ENCODE results near the gene ITGAX.
"Not testable (repeated sequence)": the region's sequence is repeated elsewhere in the genome, so short reads cannot be mapped to it uniquely, and the experiment has no call there.

ITGAX gene

DNA sequence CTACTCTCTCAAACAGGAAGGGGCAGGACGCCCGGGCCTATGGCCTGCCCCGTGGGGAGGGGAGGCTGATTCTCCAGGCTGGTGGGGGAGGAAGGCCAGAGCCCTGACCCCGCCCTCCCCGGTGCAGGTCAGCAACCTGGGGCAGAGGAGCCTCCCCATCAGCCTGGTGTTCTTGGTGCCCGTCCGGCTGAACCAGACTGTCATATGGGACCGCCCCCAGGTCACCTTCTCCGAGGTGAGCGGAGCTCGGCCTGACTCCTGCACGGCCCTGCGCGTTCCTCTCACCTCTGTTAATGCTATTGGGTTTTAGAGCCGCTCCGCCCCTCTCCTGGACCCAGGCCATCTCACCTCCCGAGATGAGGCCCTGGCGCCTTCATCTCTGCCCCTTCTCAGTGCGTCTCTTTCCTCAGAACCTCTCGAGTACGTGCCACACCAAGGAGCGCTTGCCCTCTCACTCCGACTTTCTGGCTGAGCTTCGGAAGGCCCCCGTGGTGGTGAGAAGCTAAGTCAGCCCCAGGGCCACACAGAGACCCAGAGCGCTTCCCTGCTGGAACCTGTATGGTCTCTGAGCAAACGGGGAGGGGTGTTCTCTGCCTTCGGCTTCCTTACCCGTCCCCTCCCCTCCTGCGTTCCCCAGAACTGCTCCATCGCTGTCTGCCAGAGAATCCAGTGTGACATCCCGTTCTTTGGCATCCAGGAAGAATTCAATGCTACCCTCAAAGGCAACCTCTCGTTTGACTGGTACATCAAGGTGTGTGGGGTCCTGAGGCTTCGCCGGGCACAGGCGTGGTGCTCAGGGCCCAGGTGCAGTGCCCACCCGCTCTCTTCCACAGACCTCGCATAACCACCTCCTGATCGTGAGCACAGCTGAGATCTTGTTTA is 25.1 kb upstream of the ITGAX start:
- Histone ChIP-seq H3K4me1 (ENCODE audit: control insufficient read depth in 5 of 5, insufficient read depth in 5 of 5, low read length in 5 of 5) (peaks cover 0 to 2% (median 0%) of the 10 kb centered on the region in 5 donors), H3K27ac (ENCODE audit: low read depth, low read length) (no peak overlapping the region), H3K9me3 (ENCODE audit: control insufficient read depth in 5 of 5, low read length in 5 of 5) (peaks cover 2 to 9% (median 6%) of the 10 kb centered on the region in 5 donors), H3K9ac (ENCODE audit: low read length in 5 of 5) (no peak overlapping the region), H3K27me3 (ENCODE audit: control insufficient read depth in 5 of 5, insufficient read depth in 4 of 5, low read length in 5 of 5) (peaks cover 10 to 40% (median 34%) of the 10 kb centered on the region in 5 donors), H3K4me3 (ENCODE audit: low read depth in 1 of 5, low read length in 5 of 5) (no peak overlapping the region), H3K36me3 (ENCODE audit: control insufficient read depth in 5 of 5, insufficient read depth in 5 of 5, low read length in 5 of 5) (peaks cover 0 to 13% (median 0%) of the 10 kb centered on the region in 5 donors)

DNA sequence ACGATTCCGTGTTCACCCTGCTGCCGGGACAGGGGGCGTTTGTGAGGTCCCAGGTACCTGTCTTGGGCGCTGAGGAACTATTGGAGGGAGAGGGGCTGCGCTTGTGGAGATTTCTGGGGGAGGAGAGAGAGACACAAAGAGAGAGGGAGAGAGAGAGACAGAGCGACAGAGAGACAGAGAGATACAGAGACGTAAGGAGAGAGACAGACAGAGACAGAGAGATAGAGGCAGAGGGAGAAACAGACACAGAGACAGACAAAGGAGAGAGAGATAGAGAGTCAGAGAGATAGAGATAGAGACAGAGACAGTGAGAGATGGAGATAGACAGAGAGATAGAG is 24.5 kb upstream of the ITGAX start:
- no peak overlapping the region for H3K9ac ChIP-seq (ENCODE audit: low read length in 5 of 5)
- peaks cover 0 to 7% (median 0%) of the 10 kb centered on the region in 5 donors for H3K36me3 ChIP-seq (ENCODE audit: control insufficient read depth in 5 of 5, insufficient read depth in 5 of 5, low read length in 5 of 5)
- H3K27me3 ChIP-seq (ENCODE audit: control insufficient read depth in 5 of 5, insufficient read depth in 4 of 5, low read length in 5 of 5): peaks cover 14 to 42% (median 35%) of the 10 kb centered on the region in 5 donors
- peaks cover 0 to 2% (median 0%) of the 10 kb centered on the region in 5 donors for H3K4me1 ChIP-seq (ENCODE audit: control insufficient read depth in 5 of 5, insufficient read depth in 5 of 5, low read length in 5 of 5)
- H3K27ac ChIP-seq (ENCODE audit: low read depth, low read length): no peak overlapping the region
- H3K9me3 ChIP-seq (ENCODE audit: control insufficient read depth in 5 of 5, low read length in 5 of 5): peaks cover 2 to 6% (median 3%) of the 10 kb centered on the region in 5 donors
- no peak overlapping the region for H3K4me3 ChIP-seq (ENCODE audit: low read depth in 1 of 5, low read length in 5 of 5)

DNA sequence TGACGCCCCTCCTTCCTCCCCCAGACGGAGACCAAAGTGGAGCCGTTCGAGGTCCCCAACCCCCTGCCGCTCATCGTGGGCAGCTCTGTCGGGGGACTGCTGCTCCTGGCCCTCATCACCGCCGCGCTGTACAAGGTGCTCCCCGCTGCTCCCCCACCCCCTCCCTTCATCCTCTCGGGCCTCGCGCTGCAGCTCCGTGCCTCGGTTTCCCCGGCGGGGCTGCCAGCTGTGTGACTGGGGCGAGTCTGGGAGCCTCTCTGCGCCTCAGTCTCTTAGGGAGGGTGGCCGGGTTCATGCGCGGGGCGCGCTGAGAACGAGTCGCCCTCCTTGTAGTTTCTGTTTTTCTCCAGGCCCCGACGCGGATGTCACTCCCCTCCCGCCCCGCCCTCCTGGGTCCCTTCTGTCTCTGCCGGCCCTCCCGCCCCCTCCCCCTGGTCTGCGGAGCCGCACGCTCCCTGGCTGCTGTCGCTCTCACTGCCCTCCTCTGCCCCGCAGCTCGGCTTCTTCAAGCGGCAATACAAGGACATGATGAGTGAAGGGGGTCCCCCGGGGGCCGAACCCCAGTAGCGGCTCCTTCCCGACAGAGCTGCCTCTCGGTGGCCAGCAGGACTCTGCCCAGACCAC is 23.7 kb upstream of the ITGAX start:
- peaks cover 14 to 45% (median 35%) of the 10 kb centered on the region in 5 donors for H3K27me3 ChIP-seq (ENCODE audit: control insufficient read depth in 5 of 5, insufficient read depth in 4 of 5, low read length in 5 of 5)
- H3K4me1 ChIP-seq (ENCODE audit: control insufficient read depth in 5 of 5, insufficient read depth in 5 of 5, low read length in 5 of 5): peaks cover 0 to 2% (median 0%) of the 10 kb centered on the region in 5 donors
- peaks cover 2 to 6% (median 3%) of the 10 kb centered on the region in 5 donors for H3K9me3 ChIP-seq (ENCODE audit: control insufficient read depth in 5 of 5, low read length in 5 of 5)
- H3K9ac ChIP-seq (ENCODE audit: low read length in 5 of 5): no peak overlapping the region
- no peak overlapping the region for H3K27ac ChIP-seq (ENCODE audit: low read depth, low read length)
- H3K4me3 ChIP-seq (ENCODE audit: low read depth in 1 of 5, low read length in 5 of 5): no peak overlapping the region
- peaks cover 0 to 7% (median 0%) of the 10 kb centered on the region in 5 donors for H3K36me3 ChIP-seq (ENCODE audit: control insufficient read depth in 5 of 5, insufficient read depth in 5 of 5, low read length in 5 of 5)

DNA sequence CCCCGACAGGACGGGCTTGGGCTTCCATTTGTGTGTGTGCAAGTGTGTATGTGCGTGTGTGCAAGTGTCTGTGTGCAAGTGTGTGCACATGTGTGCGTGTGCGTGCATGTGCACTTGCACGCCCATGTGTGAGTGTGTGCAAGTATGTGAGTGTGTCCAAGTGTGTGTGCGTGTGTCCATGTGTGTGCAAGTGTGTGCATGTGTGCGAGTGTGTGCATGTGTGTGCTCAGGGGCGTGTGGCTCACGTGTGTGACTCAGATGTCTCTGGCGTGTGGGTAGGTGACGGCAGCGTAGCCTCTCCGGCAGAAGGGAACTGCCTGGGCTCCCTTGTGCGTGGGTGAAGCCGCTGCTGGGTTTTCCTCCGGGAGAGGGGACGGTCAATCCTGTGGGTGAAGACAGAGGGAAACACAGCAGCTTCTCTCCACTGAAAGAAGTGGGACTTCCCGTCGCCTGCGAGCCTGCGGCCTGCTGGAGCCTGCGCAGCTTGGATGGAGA is 23.1 kb upstream of the ITGAX start:
- peaks cover 14 to 47% (median 36%) of the 10 kb centered on the region in 5 donors for H3K27me3 ChIP-seq (ENCODE audit: control insufficient read depth in 5 of 5, insufficient read depth in 4 of 5, low read length in 5 of 5)
- peaks cover 2 to 6% (median 3%) of the 10 kb centered on the region in 5 donors for H3K9me3 ChIP-seq (ENCODE audit: control insufficient read depth in 5 of 5, low read length in 5 of 5)
- H3K4me3 ChIP-seq (ENCODE audit: low read depth in 1 of 5, low read length in 5 of 5): no peak overlapping the region
- peaks cover 0 to 2% (median 0%) of the 10 kb centered on the region in 5 donors for H3K4me1 ChIP-seq (ENCODE audit: control insufficient read depth in 5 of 5, insufficient read depth in 5 of 5, low read length in 5 of 5)
- H3K9ac ChIP-seq (ENCODE audit: low read length in 5 of 5): no peak overlapping the region
- no peak overlapping the region for H3K27ac ChIP-seq (ENCODE audit: low read depth, low read length)
- H3K36me3 ChIP-seq (ENCODE audit: control insufficient read depth in 5 of 5, insufficient read depth in 5 of 5, low read length in 5 of 5): peaks cover 0 to 5% (median 0%) of the 10 kb centered on the region in 5 donors

DNA sequence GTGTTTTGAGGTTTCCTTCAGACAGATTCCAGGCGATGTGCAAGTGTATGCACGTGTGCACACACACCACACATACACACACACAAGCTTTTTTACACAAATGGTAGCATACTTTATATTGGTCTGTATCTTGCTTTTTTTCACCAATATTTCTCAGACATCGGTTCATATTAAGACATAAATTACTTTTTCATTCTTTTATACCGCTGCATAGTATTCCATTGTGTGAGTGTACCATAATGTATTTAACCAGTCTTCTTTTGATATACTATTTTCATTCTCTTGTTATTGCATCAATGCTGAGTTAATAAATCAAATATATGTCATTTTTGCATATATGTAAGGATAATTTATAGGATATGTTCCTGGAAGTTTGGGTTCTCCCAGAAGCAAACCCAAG is 22.4 kb upstream of the ITGAX start:
- H3K9ac ChIP-seq (ENCODE audit: low read length in 5 of 5): no peak overlapping the region
- peaks cover 17 to 47% (median 36%) of the 10 kb centered on the region in 5 donors for H3K27me3 ChIP-seq (ENCODE audit: control insufficient read depth in 5 of 5, insufficient read depth in 4 of 5, low read length in 5 of 5)
- H3K4me3 ChIP-seq (ENCODE audit: low read depth in 1 of 5, low read length in 5 of 5): no peak overlapping the region
- H3K9me3 ChIP-seq (ENCODE audit: control insufficient read depth in 5 of 5, low read length in 5 of 5): peaks cover 2 to 6% (median 3%) of the 10 kb centered on the region in 5 donors
- no peak overlapping the region for H3K27ac ChIP-seq (ENCODE audit: low read depth, low read length)
- peaks cover 0 to 2% (median 0%) of the 10 kb centered on the region in 5 donors for H3K4me1 ChIP-seq (ENCODE audit: control insufficient read depth in 5 of 5, insufficient read depth in 5 of 5, low read length in 5 of 5)
- peaks cover 0 to 3% (median 0%) of the 10 kb centered on the region in 5 donors for H3K36me3 ChIP-seq (ENCODE audit: control insufficient read depth in 5 of 5, insufficient read depth in 5 of 5, low read length in 5 of 5)

DNA sequence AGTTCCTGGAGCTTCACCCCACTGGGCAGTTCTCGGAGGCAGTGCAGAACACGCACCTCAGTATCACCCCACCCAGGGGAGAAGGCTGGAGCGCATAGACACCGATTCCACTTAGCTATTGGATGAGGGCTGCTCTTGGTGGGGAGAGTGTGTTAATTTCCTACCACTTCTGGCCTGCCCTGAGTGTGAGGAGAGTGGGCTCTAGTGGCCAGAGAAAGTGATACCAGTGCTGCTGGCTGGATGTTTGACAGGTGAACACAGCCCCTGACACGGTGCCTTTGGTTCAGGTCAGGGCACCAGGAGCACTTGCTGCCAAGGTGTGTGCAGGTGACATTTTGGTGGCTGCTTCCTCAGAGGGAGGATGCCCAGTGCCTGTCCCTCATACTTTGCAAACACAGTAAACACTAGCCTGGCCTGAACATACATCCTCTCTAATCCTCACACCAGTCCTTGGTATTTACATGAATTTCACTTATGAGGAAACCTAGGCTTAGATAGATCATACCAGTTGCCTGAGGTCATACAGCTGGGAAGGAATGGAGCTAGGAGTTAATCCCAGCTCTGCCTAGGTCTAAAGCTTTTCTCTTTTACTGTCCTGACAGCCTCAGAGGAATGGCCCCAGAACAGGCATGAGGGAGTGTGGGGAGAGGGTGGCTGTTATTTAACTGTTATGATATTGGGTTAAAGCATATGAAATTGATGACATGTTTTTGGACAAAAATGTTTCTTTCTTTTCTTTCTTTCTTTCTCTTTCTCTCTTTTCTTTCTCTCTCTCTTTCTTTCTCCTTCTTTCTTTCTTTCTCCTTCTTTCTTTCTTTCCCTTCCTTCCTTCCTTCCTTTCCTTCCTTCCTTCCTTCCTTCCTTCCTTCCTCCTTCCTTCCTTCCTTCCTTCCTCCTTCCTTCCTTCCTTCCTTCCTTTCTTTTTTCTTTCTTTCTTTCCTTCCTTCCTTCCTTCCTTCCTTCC is 21.0 kb upstream of the ITGAX start:
- Histone ChIP-seq H3K27ac (ENCODE audit: low read depth, low read length) (no peak overlapping the region), H3K9me3 (ENCODE audit: control insufficient read depth in 5 of 5, low read length in 5 of 5) (peaks cover 2 to 6% (median 3%) of the 10 kb centered on the region in 5 donors), H3K4me3 (ENCODE audit: low read depth in 1 of 5, low read length in 5 of 5) (no peak overlapping the region), H3K27me3 (ENCODE audit: control insufficient read depth in 5 of 5, insufficient read depth in 4 of 5, low read length in 5 of 5) (peaks cover 17 to 43% (median 28%) of the 10 kb centered on the region in 5 donors), H3K4me1 (ENCODE audit: control insufficient read depth in 5 of 5, insufficient read depth in 5 of 5, low read length in 5 of 5) (peaks cover 0 to 2% (median 0%) of the 10 kb centered on the region in 5 donors), H3K9ac (ENCODE audit: low read length in 5 of 5) (no peak overlapping the region), H3K36me3 (ENCODE audit: control insufficient read depth in 5 of 5, insufficient read depth in 5 of 5, low read length in 5 of 5) (peaks cover 0 to 3% (median 0%) of the 10 kb centered on the region in 5 donors)

DNA sequence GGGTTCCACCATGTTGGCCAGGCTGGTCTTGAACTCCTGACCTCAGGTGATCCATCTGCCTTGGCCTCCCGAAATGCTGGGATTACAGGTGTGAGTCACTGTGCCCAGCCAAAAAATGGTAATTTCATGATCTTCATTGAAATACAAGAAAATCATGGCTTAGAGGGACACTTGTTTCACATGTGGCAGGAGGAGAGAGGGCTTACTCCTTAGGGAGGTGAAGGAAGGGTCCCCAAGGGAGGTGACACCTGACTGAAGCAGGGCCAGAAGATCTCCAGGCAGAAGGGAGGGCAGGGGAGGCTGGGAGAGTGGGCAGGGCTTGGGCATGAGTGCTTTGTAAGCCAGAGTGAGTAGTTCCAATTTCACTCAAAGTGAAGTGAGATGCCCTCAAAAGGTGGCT is 20.0 kb upstream of the ITGAX start:
- H3K27ac ChIP-seq (ENCODE audit: low read depth, low read length): no peak overlapping the region
- peaks cover 15 to 35% (median 23%) of the 10 kb centered on the region in 5 donors for H3K27me3 ChIP-seq (ENCODE audit: control insufficient read depth in 5 of 5, insufficient read depth in 4 of 5, low read length in 5 of 5)

DNA sequence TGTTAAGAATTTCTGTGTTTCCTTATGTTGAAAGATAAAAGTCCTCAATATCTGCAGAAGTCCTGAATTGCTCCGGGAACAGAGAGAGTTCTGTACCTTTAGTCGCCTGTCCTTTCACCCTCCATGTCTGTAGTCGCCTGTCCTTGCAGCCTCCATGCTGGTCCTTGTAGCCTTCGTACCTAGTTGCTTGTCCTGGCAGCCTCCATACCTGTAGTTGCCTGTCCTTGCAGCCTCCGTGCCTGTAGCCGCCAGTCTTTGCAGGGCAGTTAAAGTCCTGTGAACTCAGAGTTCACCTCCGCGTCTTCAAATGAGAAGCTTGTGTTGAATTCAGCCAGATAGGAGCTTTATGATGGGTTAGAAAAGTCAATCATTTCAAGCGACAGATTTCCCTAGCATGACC is 19.5 kb upstream of the ITGAX start:
- H3K27ac ChIP-seq (ENCODE audit: low read depth, low read length): no peak overlapping the region
- peaks cover 0 to 2% (median 0%) of the 10 kb centered on the region in 5 donors for H3K4me1 ChIP-seq (ENCODE audit: control insufficient read depth in 5 of 5, insufficient read depth in 5 of 5, low read length in 5 of 5)
- peaks cover 2 to 6% (median 3%) of the 10 kb centered on the region in 5 donors for H3K9me3 ChIP-seq (ENCODE audit: control insufficient read depth in 5 of 5, low read length in 5 of 5)
- no peaks in the 10 kb centered on the region for H3K36me3 ChIP-seq (ENCODE audit: control insufficient read depth in 5 of 5, insufficient read depth in 5 of 5, low read length in 5 of 5)
- no peak overlapping the region for H3K9ac ChIP-seq (ENCODE audit: low read length in 5 of 5)
- peaks cover 15 to 30% (median 18%) of the 10 kb centered on the region in 5 donors for H3K27me3 ChIP-seq (ENCODE audit: control insufficient read depth in 5 of 5, insufficient read depth in 4 of 5, low read length in 5 of 5)
- no peak overlapping the region for H3K4me3 ChIP-seq (ENCODE audit: low read depth in 1 of 5, low read length in 5 of 5)

More for the DNA sequence above, 20.0 kb upstream of the ITGAX start:
- Histone ChIP-seq H3K9ac (ENCODE audit: low read length in 5 of 5) (no peak overlapping the region), H3K36me3 (ENCODE audit: control insufficient read depth in 5 of 5, insufficient read depth in 5 of 5, low read length in 5 of 5) (no peaks in the 10 kb centered on the region), H3K9me3 (ENCODE audit: control insufficient read depth in 5 of 5, low read length in 5 of 5) (peaks cover 2 to 6% (median 3%) of the 10 kb centered on the region in 5 donors), H3K4me1 (ENCODE audit: control insufficient read depth in 5 of 5, insufficient read depth in 5 of 5, low read length in 5 of 5) (peaks cover 0 to 2% (median 0%) of the 10 kb centered on the region in 5 donors), H3K4me3 (ENCODE audit: low read depth in 1 of 5, low read length in 5 of 5) (no peak overlapping the region)

DNA sequence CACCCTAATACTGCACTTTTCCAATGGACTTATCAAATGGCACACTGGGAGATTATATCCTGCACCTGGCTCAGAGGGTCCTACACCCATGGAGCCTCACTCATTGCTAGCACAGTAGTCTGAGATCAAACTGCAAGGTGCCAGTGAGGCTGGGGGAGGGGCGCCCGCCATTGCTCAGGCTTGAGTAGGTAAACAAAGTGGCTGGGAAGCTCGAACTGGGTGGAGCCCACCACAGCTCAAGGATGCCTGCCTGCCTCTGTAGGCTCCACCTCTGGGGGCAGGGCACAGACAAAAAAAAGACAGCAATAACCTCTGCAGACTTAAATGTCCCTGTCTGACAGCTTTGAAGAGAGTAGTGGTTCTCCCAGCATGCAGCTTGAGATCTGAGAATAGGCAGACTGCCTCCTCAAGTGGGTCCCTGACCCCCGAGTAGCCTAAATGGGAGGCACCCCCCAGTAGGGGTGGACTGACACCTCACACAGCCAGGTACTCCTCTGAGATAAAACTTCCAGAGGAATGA is 16.8 kb upstream of the ITGAX start:
- not testable (repeated sequence) for H3K9ac ChIP-seq (ENCODE audit: low read length in 5 of 5); H3K36me3 ChIP-seq (ENCODE audit: control insufficient read depth in 5 of 5, insufficient read depth in 5 of 5, low read length in 5 of 5); H3K4me3 ChIP-seq (ENCODE audit: low read depth in 1 of 5, low read length in 5 of 5); H3K27ac ChIP-seq (ENCODE audit: low read depth, low read length); H3K4me1 ChIP-seq (ENCODE audit: control insufficient read depth in 5 of 5, insufficient read depth in 5 of 5, low read length in 5 of 5); H3K9me3 ChIP-seq (ENCODE audit: control insufficient read depth in 5 of 5, low read length in 5 of 5)
- peaks cover 4 to 16% (median 9%) of the 10 kb centered on the region in 5 donors for H3K27me3 ChIP-seq (ENCODE audit: control insufficient read depth in 5 of 5, insufficient read depth in 4 of 5, low read length in 5 of 5)
